ENCODE results near the gene PDLIM1. TPM values are rescaled to one million over a fixed set of nuclear protein-coding genes. Genes with fewer than 3 reads are reported as not detected.

PDLIM1 gene
- total and polyA plus RNA-seq, 2 experiments from 2014 or later: 111 to 233 TPM

GRCh38 chr10:95276367-95277200, 14.2 kb downstream of the PDLIM1 start:
- H3K36me3 ChIP-seq (ENCODE audit: insufficient read depth): peaks cover under 1% of the 10 kb centered on the region
- Mint-ChIP-seq H3K36me3 (ENCODE audit: low read depth) (0 out of 3 replicates have a peak, but pooled peaks cover 6% of the 10 kb centered on the region), H3K9me3 (0 out of 3 replicates have a peak, but pooled peaks cover 4% of the 10 kb centered on the region), H3K4me1 (peaks cover 36% of the 10 kb centered on the region), H3K4me3 (no peak overlapping the region), H3K27me3 (ENCODE audit: insufficient read depth, low read depth, poor library complexity) (peaks cover 3% of the 10 kb centered on the region), H3K27ac (no peak overlapping the region)
- H3K79me2 ChIP-seq (replicated peaks; ENCODE audit: insufficient read depth): peaks cover 91% of the 10 kb centered on the region
- no peak overlapping the region for H3K4me2 ChIP-seq
- 0 out of 2 replicates have a peak, but pooled peaks cover 4% of the 10 kb centered on the region for H3F3A ChIP-seq (replicated peaks; ENCODE audit: low read depth)
- H3K9me2 ChIP-seq (ENCODE audit: insufficient read depth): no peaks in the 10 kb centered on the region
- ATAC-seq (no peak), DNase-seq (ENCODE audit: low spot score) (no peak)
- peaks cover 30% of the 10 kb centered on the region for H3K4me1 ChIP-seq (ENCODE audit: insufficient read depth)
- no peaks in the 10 kb centered on the region for H3K27me3 ChIP-seq (ENCODE audit: insufficient read depth)
- H4K20me1 ChIP-seq (replicated peaks; ENCODE audit: insufficient read depth): peaks cover 31% of the 10 kb centered on the region
- H2AFZ ChIP-seq: no peak overlapping the region
- 0 out of 2 replicates have a peak overlapping the region, but pooled peaks have one; percentile 29 for H3K27ac ChIP-seq (ENCODE audit: low read depth)
- TF ChIP-seq ZNF462 (CRISPR knock-in tag; IDR thresholded peaks at IDR 0.05): no peak
- no peak for TF ChIP-seq ZNF114 (CRISPR knock-in tag; IDR thresholded peaks at IDR 0.05)
- no peak for TF ChIP-seq REST (IDR thresholded peaks at IDR 0.05; ENCODE audit: unreplicated experiment)
- TF ChIP-seq CTCF (conservative IDR thresholded peaks at IDR 0.05; ENCODE audit: low read depth in 2 of 2): no peak
- TF ChIP-seq EZH2phosphoT487 (IDR thresholded peaks at IDR 0.05; ENCODE audit: unreplicated experiment): no peak
- TF ChIP-seq CREB1 (CRISPR knock-in tag; IDR thresholded peaks at IDR 0.05; ENCODE audit: low read depth): no peak
- no peak for TF ChIP-seq EZH2 (IDR thresholded peaks at IDR 0.05; ENCODE audit: low read depth, unreplicated experiment)
- TF ChIP-seq ETS1 (IDR thresholded peaks at IDR 0.05): no peak
- no peak for TF ChIP-seq STAT1 (IDR thresholded peaks at IDR 0.05; ENCODE audit: unreplicated experiment)
- TF ChIP-seq POLR2AphosphoS5 (IDR thresholded peaks at IDR 0.05; ENCODE audit: low read depth): no peak
- no peak for TF ChIP-seq JUNB (IDR thresholded peaks at IDR 0.05; ENCODE audit: unreplicated experiment)
- TF ChIP-seq NANOG (IDR thresholded peaks at IDR 0.05; ENCODE audit: borderline replicate concordance): no peak
- TF ChIP-seq ZNF331 (CRISPR knock-in tag; IDR thresholded peaks at IDR 0.05; ENCODE audit: low read depth): no peak
- no peak overlapping the region for H3K4me3 ChIP-seq
